Stomach (tissue), 9 donors: ENCODE measurements around the gene PTTG1IP2. TPM values are rescaled to one million over a fixed set of nuclear protein-coding genes. Genes with fewer than 3 reads are reported as not detected.

Source experiments
- DNase-seq, 2 donors: peaks; one replicate each; pipeline versions ENCODE4 v3.0.0 to v3.0.0-alpha.2; 2013 to 2019
- H3K27ac ChIP-seq, 5 donors: fragments of 200-600 bp in 4 of 5; sonication (generic) in 4 of 5; one replicate each; pipeline ENCODE4 v1.5.1; 2013 to 2019; ENCODE audit warnings: mild to moderate bottlenecking in 1 of 5, moderate library complexity in 1 of 5
- H3K27me3 ChIP-seq, 3 donors: fragments of 200-600 bp; sonication (generic); one replicate each; pipeline ENCODE4 v1.5.1; 2017 to 2019; ENCODE audit warnings: mixed run types in 1 of 3
- H3K36me3 ChIP-seq, 4 donors: fragments of 200-600 bp; sonication (generic); 1 replicate in 3 of 4; 2 replicates in 1 of 4; pipeline ENCODE4 v1.5.1; 2016 to 2019
- H3K4me1 ChIP-seq, 4 donors: fragments of 200-600 bp; sonication (generic); one replicate each; pipeline ENCODE4 v1.5.1; 2016 to 2019
- H3K4me3 ChIP-seq, 4 donors: fragments of 200-600 bp; sonication (generic) in 3 of 4; one replicate each; pipeline ENCODE4 v1.5.1; 2016 to 2019; ENCODE audit warnings: mild to moderate bottlenecking in 1 of 4
- H3K9me3 ChIP-seq, 4 donors: fragments of 200-600 bp; sonication (generic); one replicate each; pipeline ENCODE4 v1.5.1; 2016 to 2019
- CTCF ChIP-seq, 7 experiments: fragments of 450-650 bp in 4 of 7; fragments of 200-600 bp in 3 of 7; sonication (generic) in 3 of 7; IDR thresholded peaks; one replicate each; pipeline ENCODE4 v1.5.1; 2016 to 2019; ENCODE audit warnings: antibody characterized with exemption in 7 of 7, control low read depth in 2 of 7, mild to moderate bottlenecking in 1 of 7
- EP300 ChIP-seq: sonication (generic); formaldehyde crosslinking; IDR thresholded peaks from one replicate; pipeline ENCODE4 v1.6.1; 2017; ENCODE audit warnings: antibody characterized with exemption
- POLR2A ChIP-seq, 4 donors: fragments of 450-650 bp; IDR thresholded peaks; one replicate each; pipeline ENCODE4 v1.6.1; 2016; ENCODE audit warnings: antibody characterized with exemption in 4 of 4, control low read depth in 2 of 4, mild to moderate bottlenecking in 1 of 4, moderate library complexity in 1 of 4
- POLR2AphosphoS5 ChIP-seq, 3 donors: sonication (generic); formaldehyde crosslinking; IDR thresholded peaks; one replicate each; pipeline ENCODE4 v1.6.1; 2016; ENCODE audit warnings: antibody characterized with exemption in 3 of 3
- WGBS, 5 donors: extraction: QIAGEN DNeasy Blood & Tissue Kit in 3 of 5; methylation state at CpG; one replicate each; pipeline versions ENCODE4 v1.1.5 to v1.1.7; 2013 to 2018; 5-methylcytosine and 5-hydroxymethylcytosine counted together
- intact Hi-C: fragments of 100-400 bp; cut with DNase I; formaldehyde crosslinking; loops from one replicate; pipeline ENCODE4 v1.15.1; 2023; ENCODE audit warnings: low total_unique reads
- polyA plus RNA-seq, 3 donors: library from polyadenylated mRNA; stranded (reverse); fragments of 200-250 nt; gene quantifications; one replicate each; pipeline ENCODE4 v1.2.3, GENCODE V29; 2013
- total RNA-seq, 5 donors: library from RNA; depleted of rRNA; stranded (reverse); fragments of >200 nt; gene quantifications; one replicate each; pipeline versions ENCODE4 v1.1.0 to v1.2.3, GENCODE V29; 2014 to 2016
- donor health status: healthy with polysubstance abuse.
- donor health status: Bipolar disorder and iron deficiency.
- donor health status: healthy.

PTTG1IP2 gene
- total and polyA plus RNA-seq, 8 donors = not detected

- Histone ChIP-seq H3K36me3 (no peaks in the 10 kb centered on the region), H3K27me3 (no peaks in the 10 kb centered on the region), H3K4me3 (no peak overlapping the region), H3K9me3 (no peaks in the 10 kb centered on the region), H3K27ac (no peak overlapping the region), H3K4me1 (no peaks in the 10 kb centered on the region)
- intact Hi-C loops = no loop called here
- DNase-seq = peak in 1 of 2 donors; percentile 3
- WGBS, 5 donors = 9 to 33% (median 25%) methylated on average over 1 of the region's 1 CpG
- no peak for TF ChIP-seq POLR2A (IDR thresholded peaks at IDR 0.05)
- no peak for TF ChIP-seq POLR2AphosphoS5 (IDR thresholded peaks at IDR 0.05)
- no peak for TF ChIP-seq EP300
- no peak for TF ChIP-seq CTCF (IDR thresholded peaks at IDR 0.05)
These were observed 71.0 kb downstream of the PTTG1IP2 start for GRCh38 chr7:90540406-90540805.

GRCh38 chr7:90551036-90551435, 81.6 kb downstream of the PTTG1IP2 start:
- Histone ChIP-seq H3K27me3 (no peaks in the 10 kb centered on the region), H3K4me1 (no peaks in the 10 kb centered on the region), H3K36me3 (no peaks in the 10 kb centered on the region), H3K27ac (no peak overlapping the region), H3K4me3 (no peak overlapping the region), H3K9me3 (no peaks in the 10 kb centered on the region)
- intact Hi-C loops = loop anchor here (10.0 kb wide), 2 partner anchors 74 to 484 kb away; no protein-coding TSS in a partner anchor
- peak in 1 of 2 donors; percentile 27 for DNase-seq
- TF ChIP-seq POLR2A (IDR thresholded peaks at IDR 0.05) (no peak), EP300 (no peak), CTCF (IDR thresholded peaks at IDR 0.05) (no peak), POLR2AphosphoS5 (IDR thresholded peaks at IDR 0.05) (no peak)
- 21 to 68% (median 41%) methylated on average over 4 of the region's 4 CpGs for WGBS, 5 donors

- peak in 3 of 7 experiments; percentile 13 to 29 (median 22) for TF ChIP-seq CTCF (IDR thresholded peaks at IDR 0.05)
- TF ChIP-seq EP300 = no peak
- TF ChIP-seq POLR2A (IDR thresholded peaks at IDR 0.05) = no peak
- TF ChIP-seq POLR2AphosphoS5 (IDR thresholded peaks at IDR 0.05) = no peak
- H3K27ac ChIP-seq = no peak overlapping the region
- peak in 1 of 2 donors; percentile 18 for DNase-seq
- 54 to 85% (median 68%) methylated on average over 1 of the region's 1 CpG for WGBS, 5 donors
- no peaks in the 10 kb centered on the region for H3K27me3 ChIP-seq
- intact Hi-C loops = loop anchor here (10.0 kb wide), 2 partner anchors 72 to 482 kb away; no protein-coding TSS in a partner anchor
- H3K9me3 ChIP-seq = no peaks in the 10 kb centered on the region
- no peak overlapping the region for H3K4me3 ChIP-seq
- H3K4me1 ChIP-seq = no peaks in the 10 kb centered on the region
- no peaks in the 10 kb centered on the region for H3K36me3 ChIP-seq
These were observed 83.1 kb downstream of the PTTG1IP2 start for GRCh38 chr7:90552521-90552920.

DNA sequence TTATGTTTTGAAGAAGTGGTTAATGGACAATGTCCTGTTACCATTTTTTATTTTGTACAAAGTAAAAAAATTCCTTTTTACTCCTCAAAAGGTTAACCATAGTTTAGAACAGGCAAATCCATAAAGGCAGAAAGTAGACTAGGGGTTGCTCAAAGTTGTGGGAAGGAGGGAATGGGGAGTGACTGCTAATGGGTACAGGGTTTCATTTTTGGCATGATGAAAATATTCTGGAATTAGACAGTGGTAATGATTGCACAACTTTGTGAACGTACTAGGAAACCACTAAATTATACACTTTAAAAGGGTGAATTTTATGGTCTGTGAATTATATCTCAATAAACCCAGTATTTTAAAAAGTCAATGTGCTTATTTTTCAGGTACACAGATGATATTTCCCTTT, 91.3 kb downstream of the PTTG1IP2 start:
- WGBS, 5 donors = 58 to 74% (median 65%) methylated on average over 1 of the region's 1 CpG
- Histone ChIP-seq H3K36me3 (no peaks in the 10 kb centered on the region), H3K4me3 (no peak overlapping the region), H3K9me3 (no peaks in the 10 kb centered on the region), H3K4me1 (no peaks in the 10 kb centered on the region), H3K27ac (no peak overlapping the region), H3K27me3 (no peaks in the 10 kb centered on the region)
- intact Hi-C loops = no loop called here
- no peak for DNase-seq
- TF ChIP-seq POLR2A (IDR thresholded peaks at IDR 0.05) = no peak
- no peak for TF ChIP-seq CTCF (IDR thresholded peaks at IDR 0.05)
- no peak for TF ChIP-seq EP300
- TF ChIP-seq POLR2AphosphoS5 (IDR thresholded peaks at IDR 0.05) = no peak

Other genes starting within 250 kb of the PTTG1IP2 start
- gene CFAP69, start 224.5 kb upstream of the PTTG1IP2 start, total RNA-seq = 10 to 100 TPM in 3 of 5 donors, 1 to 10 TPM in 1, under 1 TPM in 1; 0.87 to 22.0 (median 14.3) TPM
- gene CFAP69, start 224.5 kb upstream of the PTTG1IP2 start, polyA plus RNA-seq = 1 to 10 TPM; 2.2 to 6.0 (median 5.1) TPM
- not detected for gene FAM237B, start 148.3 kb upstream of the PTTG1IP2 start, total RNA-seq
- gene FAM237B, start 148.3 kb upstream of the PTTG1IP2 start, polyA plus RNA-seq = not detected
- gene GTPBP10, start 122.9 kb upstream of the PTTG1IP2 start, total RNA-seq = 10 to 100 TPM in 2 of 5 donors, 1 to 10 TPM in 2, under 1 TPM in 1; 0.58 to 73.0 (median 7.8) TPM
- 10 to 100 TPM in 1 of 3 donors, 1 to 10 TPM in 2; 9.0 to 17.3 (median 9.2) TPM for gene GTPBP10, start 122.9 kb upstream of the PTTG1IP2 start, polyA plus RNA-seq
- 10 to 100 TPM in 3 of 5 donors, 1 to 10 TPM in 2; 8.1 to 26.6 (median 24.3) TPM for gene CLDN12, start 66.2 kb upstream of the PTTG1IP2 start, total RNA-seq
- gene CLDN12, start 66.2 kb upstream of the PTTG1IP2 start, polyA plus RNA-seq = 10 to 100 TPM in 2 of 3 donors, 1 to 10 TPM in 1; 6.1 to 13.8 (median 12.8) TPM
- gene CDK14, start 126.7 kb downstream of the PTTG1IP2 start, total RNA-seq = 10 to 100 TPM in 4 of 5 donors, under 1 TPM in 1; 0.58 to 43.9 (median 12.8) TPM
- gene CDK14, start 126.7 kb downstream of the PTTG1IP2 start, polyA plus RNA-seq = 10 to 100 TPM in 1 of 3 donors, 1 to 10 TPM in 2; 3.0 to 14.2 (median 8.3) TPM